NB4 (cell line): ENCODE results near the gene NDUFV1.
A peak's percentile ranks its signal among the peaks of the same experiment; 100 is the strongest.

Experiments used
- DNase-seq: peaks from one replicate; pipeline ENCODE4 v3.0.0; 2010; ENCODE audit warnings: low read depth
- H3K4me3 ChIP-seq: one replicate; pipeline ENCODE4 v1.5.1; 2011; ENCODE audit warnings: mild to moderate bottlenecking, low read depth, low read length, moderate library complexity
- CTCF ChIP-seq: IDR thresholded peaks from one replicate; pipeline ENCODE4 v1.5.1; 2012; ENCODE audit warnings: low read depth, low read length
- MYC ChIP-seq: IDR thresholded peaks from 2 replicates; pipeline ENCODE4 v1.6.1; 2011; ENCODE audit warnings: low read depth, low read length
- POLR2A ChIP-seq: IDR thresholded peaks from 2 replicates; pipeline ENCODE4 v1.6.1; 2011; ENCODE audit warnings: mild to moderate bottlenecking; ENCODE audit not compliant: insufficient read length; ENCODE audit errors: extremely low read depth
- TF ChIP-seq, protein P1 (sequence below): IDR thresholded peaks from 2 replicates; pipeline ENCODE4 v1.6.1; 2011; ENCODE audit warnings: low read depth, low read length

Gene NDUFV1

DNA sequence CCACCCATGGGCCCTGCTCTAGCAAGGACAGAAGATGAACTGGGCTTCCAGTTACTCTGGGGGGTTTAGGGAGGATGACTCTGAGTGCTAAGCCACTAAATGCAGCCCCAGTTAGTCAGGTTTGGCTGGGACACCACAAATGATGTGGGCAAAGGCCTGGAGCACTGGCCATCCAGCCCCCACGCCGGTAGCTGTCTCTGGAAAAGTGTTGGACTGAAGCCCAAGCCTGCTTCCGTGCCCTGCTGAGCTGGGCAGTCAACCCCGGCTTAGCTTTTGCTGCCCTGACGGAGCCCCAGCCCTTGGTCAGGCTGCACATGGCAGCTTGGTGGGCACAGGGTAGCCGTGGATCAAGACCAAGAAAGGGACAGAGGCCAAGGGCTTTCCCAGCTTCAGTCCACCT is 28.8 kb upstream of the NDUFV1 start:
- DNase-seq = no peak
- no peak for TF ChIP-seq POLR2A
- no peak for TF ChIP-seq CTCF
- TF ChIP-seq MYC = no peak
- TF ChIP-seq, protein P1, sequence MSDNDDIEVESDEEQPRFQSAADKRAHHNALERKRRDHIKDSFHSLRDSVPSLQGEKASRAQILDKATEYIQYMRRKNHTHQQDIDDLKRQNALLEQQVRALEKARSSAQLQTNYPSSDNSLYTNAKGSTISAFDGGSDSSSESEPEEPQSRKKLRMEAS = no peak
- no peak overlapping the region for H3K4me3 ChIP-seq

DNA sequence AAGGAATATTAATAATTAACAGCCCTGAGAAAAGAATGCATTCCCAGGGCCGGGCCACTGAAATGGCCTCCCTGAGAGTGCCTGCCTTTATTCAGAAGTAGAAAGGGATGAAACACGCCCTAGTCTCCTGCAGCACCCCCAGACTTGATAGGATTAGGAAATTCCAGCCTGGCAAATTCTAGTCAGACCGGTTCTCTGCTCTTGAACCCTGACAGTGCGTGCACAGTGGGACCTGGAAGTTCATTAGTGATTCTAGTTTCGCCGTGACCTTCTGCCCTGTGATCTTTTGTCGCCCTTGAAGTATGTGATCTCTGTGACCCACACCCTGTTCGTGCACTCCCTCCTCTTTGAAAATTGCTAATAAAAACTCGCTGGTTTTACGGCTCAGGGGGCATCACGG is 25.3 kb upstream of the NDUFV1 start:
- TF ChIP-seq MYC = no peak
- TF ChIP-seq, protein P1 = no peak
- TF ChIP-seq CTCF = no peak
- TF ChIP-seq POLR2A = no peak
- no peak for DNase-seq
- no peak overlapping the region for H3K4me3 ChIP-seq

GRCh38 chr11:67582011-67582410 is 24.7 kb upstream of the NDUFV1 start:
- no peak for DNase-seq
- H3K4me3 ChIP-seq = no peak overlapping the region
- TF ChIP-seq CTCF (no peak), MYC (no peak), POLR2A (no peak)
- TF ChIP-seq, protein P1 = no peak

- peak within 1 kb of the TSS; percentile 80 for H3K4me3 ChIP-seq
- TF ChIP-seq MYC = peak; percentile 89
- TF ChIP-seq CTCF = peak; percentile 46
- TF ChIP-seq POLR2A = peak; percentile 98
- TF ChIP-seq, protein P1 = peak; percentile 74
- DNase-seq = peak; percentile 97
Measured at GRCh38 chr11:67583247-67584204, 23.2 kb upstream of the NDUFV1 start, which contains the start of gene GSTP1. Gene GSTP1, plus strand, starts transcription at chr11:67583812. Its CDS starts 32 bp downstream, at chr11:67583844.

- peak overlapping the region; percentile 80 for H3K4me3 ChIP-seq
- TF ChIP-seq POLR2A (no peak), CTCF (no peak), MYC (no peak)
- TF ChIP-seq, protein P1 = no peak
- peak; percentile 88 for DNase-seq
Measured at GRCh38 chr11:67584205-67584880, 22.4 kb upstream of the NDUFV1 start.
